ENCODE results near the gene SLC13A4.
"Not testable (repeated sequence)": the region's sequence is repeated elsewhere in the genome, so short reads cannot be mapped to it uniquely, and the experiment has no call there.

Gene SLC13A4

GRCh38 chr7:135692055-135692454, 35.9 kb downstream of the SLC13A4 start:
- DNase-seq (ENCODE audit: low spot score), result no peak

- no peak for DNase-seq (ENCODE audit: low spot score)
Observed at GRCh38 chr7:135690566-135690965, 37.4 kb downstream of the SLC13A4 start.

GRCh38 chr7:135687466-135687865, 40.5 kb downstream of the SLC13A4 start:
- no peak for DNase-seq (ENCODE audit: low spot score)

GRCh38 chr7:135685306-135686084, 42.5 kb downstream of the SLC13A4 start:
- no peak for DNase-seq (ENCODE audit: low spot score)

- no peak for DNase-seq (ENCODE audit: low spot score)
Observed at GRCh38 chr7:135684699-135685098, 43.3 kb downstream of the SLC13A4 start.

- DNase-seq (ENCODE audit: low spot score), result no peak
Observed at GRCh38 chr7:135684136-135684535, 43.9 kb downstream of the SLC13A4 start.

- no peak for DNase-seq (ENCODE audit: low spot score)
Observed at GRCh38 chr7:135683609-135684008, 44.4 kb downstream of the SLC13A4 start.

- DNase-seq (ENCODE audit: low spot score), result no peak
Observed at GRCh38 chr7:135682191-135682590, 45.8 kb downstream of the SLC13A4 start.

GRCh38 chr7:135681762-135682161, 46.2 kb downstream of the SLC13A4 start:
- DNase-seq (ENCODE audit: low spot score), result no peak

- DNase-seq (ENCODE audit: low spot score), result no peak
Observed at GRCh38 chr7:135678612-135679575, 49.1 kb downstream of the SLC13A4 start.

- DNase-seq (ENCODE audit: low spot score), result no peak
Observed at GRCh38 chr7:135673360-135673706, 54.7 kb downstream of the SLC13A4 start.

GRCh38 chr7:135672560-135673359, 55.2 kb downstream of the SLC13A4 start:
- peak; percentile 36 for DNase-seq (ENCODE audit: low spot score)

GRCh38 chr7:135670179-135670578, 57.8 kb downstream of the SLC13A4 start:
- DNase-seq (ENCODE audit: low spot score), result no peak

- no peak for DNase-seq (ENCODE audit: low spot score)
Observed at GRCh38 chr7:135669774-135670173, 58.2 kb downstream of the SLC13A4 start.

- DNase-seq (ENCODE audit: low spot score), result not testable (repeated sequence)
Observed at GRCh38 chr7:135668852-135669395, 59.1 kb downstream of the SLC13A4 start.

GRCh38 chr7:135667626-135668025, 60.4 kb downstream of the SLC13A4 start:
- DNase-seq (ENCODE audit: low spot score), result not testable (repeated sequence)

GRCh38 chr7:135666846-135667245, 61.1 kb downstream of the SLC13A4 start:
- no peak for DNase-seq (ENCODE audit: low spot score)

GRCh38 chr7:135666156-135666555, 61.8 kb downstream of the SLC13A4 start:
- no peak for DNase-seq (ENCODE audit: low spot score)

GRCh38 chr7:135665042-135665441, 62.9 kb downstream of the SLC13A4 start:
- DNase-seq (ENCODE audit: low spot score), result no peak

GRCh38 chr7:135664046-135664589, 63.9 kb downstream of the SLC13A4 start:
- DNase-seq (ENCODE audit: low spot score), result no peak

- DNase-seq (ENCODE audit: low spot score), result peak; percentile 99
Observed at GRCh38 chr7:135662373-135663114, 65.4 kb downstream of the SLC13A4 start, which contains the start of gene STMP1. TSS of gene STMP1 (plus strand) at chr7:135662514.

Measured in LoVo (cell line).